Fibroblast of gingiva (primary cell): Measurements from ENCODE around the gene METTL26.

ENCODE experiments used
- DNase-seq: peaks from one replicate; pipeline ENCODE4 v3.0.0-alpha.2; 2011; ENCODE audit warnings: low read depth

The METTL26 gene

GRCh38 chr16:674968-675883, 39.1 kb upstream of the METTL26 start, which contains the start of gene RHBDL1:
Gene RHBDL1 (plus strand): TSS chr16:675671. CDS start chr16:675791, 120 bp downstream.
- DNase-seq, result peak; percentile 43

- DNase-seq, result no peak
These were observed 38.2 kb upstream of the METTL26 start for GRCh38 chr16:674214-674881.

DNA sequence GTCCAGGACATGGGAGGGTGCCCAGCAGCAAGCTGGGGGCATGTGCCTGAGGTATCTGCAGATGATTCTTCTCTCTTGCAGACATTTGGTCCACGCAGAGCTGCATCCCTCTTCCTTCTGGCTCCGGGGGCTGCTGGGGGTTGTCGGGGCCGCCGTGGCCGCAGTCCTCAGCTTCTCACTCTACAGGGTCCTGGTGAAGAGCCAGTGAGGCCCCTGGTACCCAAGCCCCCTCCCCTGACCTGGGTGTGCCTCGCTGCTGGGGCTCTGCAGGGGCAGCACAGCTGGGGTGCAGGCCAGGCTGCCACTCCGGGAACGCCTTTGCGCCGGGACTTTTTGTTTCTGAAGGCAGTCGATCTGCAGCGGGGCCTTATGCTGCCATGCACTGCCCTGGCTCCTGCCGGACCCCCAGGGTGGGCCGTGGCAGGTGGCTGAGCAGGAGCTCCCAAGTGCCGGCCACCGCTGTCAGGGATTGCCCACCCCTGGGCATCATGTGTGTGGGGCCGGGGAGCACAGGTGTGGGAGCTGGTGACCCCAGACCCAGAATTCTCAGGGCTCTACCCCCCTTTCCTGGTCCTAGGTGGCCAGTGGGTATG, 37.4 kb upstream of the METTL26 start:
- no peak for DNase-seq

- no peak for DNase-seq
These were observed 36.7 kb upstream of the METTL26 start for GRCh38 chr16:672851-673250.

DNA sequence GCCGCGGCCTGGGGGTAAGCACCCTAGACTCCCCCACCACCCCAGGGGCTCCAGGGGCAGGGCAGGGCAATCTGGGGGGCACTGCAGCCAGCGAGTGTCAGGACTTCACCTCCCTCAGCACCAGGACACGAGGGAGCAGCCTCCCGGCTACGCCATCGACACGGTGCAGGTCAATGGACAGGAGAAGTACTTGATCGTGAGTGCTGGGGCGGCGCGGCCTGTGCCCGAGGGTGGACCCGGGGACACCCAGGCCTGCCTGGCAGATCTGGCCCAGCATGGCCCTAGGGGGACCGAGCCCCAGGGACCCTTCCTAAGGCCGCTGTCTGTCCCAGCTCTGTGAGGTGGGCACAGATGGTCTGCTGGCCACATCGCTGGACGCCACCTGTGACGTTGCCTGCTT, 36.3 kb upstream of the METTL26 start:
- DNase-seq, result no peak

- no peak for DNase-seq
These were observed 35.4 kb upstream of the METTL26 start for GRCh38 chr16:671353-672131.

GRCh38 chr16:670485-671352, 34.6 kb upstream of the METTL26 start:
- DNase-seq, result no peak

DNA sequence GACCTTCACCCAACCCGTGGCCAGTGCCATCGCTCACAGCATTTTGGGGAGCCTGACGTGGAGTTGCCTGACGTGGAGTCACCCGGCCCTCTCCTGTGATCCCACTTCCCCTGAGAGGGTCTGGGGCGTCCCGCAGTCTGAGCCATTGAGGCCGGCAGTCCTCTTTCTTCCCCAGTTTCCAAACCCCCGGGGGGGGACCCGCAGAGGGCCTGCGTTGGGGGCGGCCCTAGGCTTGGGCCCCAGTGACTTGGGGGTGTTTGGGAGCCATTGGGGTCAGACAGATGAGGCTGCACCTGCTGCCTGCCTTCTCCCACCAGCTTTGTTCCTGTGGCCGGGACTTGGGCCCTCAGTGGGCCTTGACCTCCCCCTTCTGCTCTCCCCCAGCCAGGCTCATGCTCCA, 33.6 kb upstream of the METTL26 start:
- no peak for DNase-seq

DNA sequence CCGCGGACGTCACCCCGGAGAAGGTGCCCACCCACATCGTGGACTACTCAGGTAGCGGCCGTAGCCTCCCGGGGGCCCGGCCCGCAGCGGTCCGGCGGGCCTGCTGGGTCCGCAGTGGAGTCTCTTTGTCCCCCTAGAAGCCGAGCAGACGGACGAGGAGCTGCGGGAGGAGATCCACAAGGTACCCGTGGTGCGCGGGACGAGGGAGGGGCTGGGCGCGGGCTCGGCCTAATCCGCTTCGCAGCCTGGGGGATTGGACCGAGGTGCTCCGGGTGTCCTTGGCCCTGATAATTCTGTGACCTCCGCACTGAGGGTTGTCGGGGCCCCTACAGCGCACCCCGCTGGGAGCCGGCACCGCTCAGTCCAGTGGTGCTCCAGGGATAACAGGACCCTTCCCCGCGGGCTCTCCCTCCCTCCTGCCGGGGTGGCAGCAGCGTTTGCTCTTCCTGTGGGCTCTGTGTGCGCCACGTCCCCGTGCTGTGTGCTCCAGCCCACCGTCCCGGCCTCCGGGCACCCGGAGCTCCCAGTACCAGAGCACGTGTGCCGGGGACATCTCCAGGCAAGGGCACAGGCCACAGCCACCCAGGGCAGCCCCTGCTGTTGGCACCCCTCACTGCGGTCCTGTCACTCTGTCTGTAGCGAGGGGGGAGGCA, 32.5 kb upstream of the METTL26 start:
- no peak for DNase-seq

- peak; percentile 89 for DNase-seq
These were observed 31.8 kb upstream of the METTL26 start, which contains the start of gene RHOT2 for GRCh38 chr16:667780-668518. Gene RHOT2 (plus strand): TSS chr16:668132. CDS start chr16:668200, 68 bp downstream.

DNA sequence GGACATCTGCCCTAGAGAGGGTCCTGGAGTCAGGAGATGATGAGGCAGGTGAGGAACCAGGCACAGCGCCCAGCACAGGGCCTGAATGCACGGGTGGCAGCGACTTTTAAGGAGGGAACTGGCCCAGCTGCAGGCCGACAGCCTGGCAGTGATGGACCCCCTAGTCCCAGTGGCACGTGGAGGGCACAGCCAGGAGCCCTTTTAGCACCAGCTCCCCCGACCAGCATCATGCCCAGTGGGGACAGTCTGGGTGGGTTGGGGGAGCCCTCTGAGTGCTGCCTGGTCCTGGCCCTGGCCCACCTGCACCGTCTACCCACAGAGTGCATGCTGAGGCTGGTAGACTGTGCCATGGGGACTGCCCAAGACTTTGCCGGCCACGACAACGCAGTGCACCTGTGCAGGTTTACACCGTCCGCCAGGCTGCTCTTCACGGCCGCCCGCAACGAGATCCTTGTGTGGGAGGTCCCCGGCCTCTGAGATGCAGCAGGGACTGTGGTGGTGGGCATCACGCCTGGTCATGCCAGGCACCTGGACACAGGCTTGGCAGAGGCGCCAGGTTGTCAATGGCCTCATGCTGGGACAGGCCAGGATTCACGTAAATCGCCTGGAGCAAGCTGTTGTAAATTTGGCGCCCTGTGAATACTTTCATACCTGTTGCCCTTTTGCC, 31.1 kb upstream of the METTL26 start:
- no peak for DNase-seq

DNA sequence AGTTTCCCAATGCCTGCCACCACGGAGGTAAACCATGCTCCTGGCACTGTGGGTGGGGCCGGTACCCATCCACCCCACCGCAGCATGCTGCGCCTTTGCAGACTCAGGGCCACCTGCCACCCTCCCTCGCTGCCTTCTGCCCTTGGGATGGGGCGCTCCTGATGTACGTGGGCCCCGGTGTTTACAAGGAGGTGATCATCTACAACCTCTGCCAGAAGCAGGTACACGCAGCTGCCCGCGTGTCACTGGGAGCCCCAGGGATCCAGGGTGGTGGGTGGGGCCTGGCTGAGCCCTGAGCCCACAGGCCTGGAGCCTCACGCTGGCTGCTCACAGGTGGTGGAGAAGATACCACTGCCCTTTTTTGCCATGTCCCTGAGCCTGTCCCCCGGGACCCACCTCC, 30.5 kb upstream of the METTL26 start:
- no peak for DNase-seq

DNA sequence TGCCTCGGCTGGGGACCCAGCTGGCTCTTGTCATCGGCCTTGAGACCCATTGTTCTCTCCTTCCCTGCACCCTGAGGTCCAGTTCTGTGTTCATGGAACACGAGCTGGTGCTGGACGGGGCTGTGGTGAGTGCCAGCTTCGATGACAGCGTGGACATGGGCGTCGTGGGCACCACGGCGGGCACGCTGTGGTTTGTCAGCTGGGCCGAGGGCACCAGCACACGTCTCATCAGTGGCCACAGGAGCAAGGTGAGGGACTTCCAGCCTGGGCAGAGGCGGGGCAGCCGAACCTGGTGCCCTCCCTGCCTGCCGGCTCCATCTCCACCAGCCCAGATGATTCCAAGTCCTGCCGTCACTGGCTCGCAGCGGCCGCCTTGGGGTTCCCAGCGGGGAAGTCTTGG, 26.5 kb upstream of the METTL26 start:
- no peak for DNase-seq

DNA sequence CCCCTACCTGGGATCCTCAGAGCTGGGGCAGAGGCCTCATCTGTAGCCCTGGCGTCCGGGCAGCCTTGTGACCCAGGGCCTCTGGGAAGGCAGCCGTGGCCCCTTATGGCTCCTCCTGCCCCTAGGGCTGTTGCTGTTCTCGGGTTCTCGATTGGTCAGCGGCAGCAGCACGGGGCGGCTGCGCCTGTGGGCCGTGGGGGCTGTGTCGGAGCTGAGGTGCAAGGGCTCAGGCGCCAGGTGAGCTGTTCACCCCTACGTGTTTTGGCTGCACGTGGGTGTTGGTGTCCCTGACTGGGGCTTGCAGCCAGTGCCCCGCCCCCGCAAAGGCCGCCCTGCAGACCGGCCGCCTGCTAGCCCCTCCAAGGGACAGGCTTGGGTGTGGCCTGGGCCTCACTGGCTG, 26.0 kb upstream of the METTL26 start:
- DNase-seq, result no peak

DNA sequence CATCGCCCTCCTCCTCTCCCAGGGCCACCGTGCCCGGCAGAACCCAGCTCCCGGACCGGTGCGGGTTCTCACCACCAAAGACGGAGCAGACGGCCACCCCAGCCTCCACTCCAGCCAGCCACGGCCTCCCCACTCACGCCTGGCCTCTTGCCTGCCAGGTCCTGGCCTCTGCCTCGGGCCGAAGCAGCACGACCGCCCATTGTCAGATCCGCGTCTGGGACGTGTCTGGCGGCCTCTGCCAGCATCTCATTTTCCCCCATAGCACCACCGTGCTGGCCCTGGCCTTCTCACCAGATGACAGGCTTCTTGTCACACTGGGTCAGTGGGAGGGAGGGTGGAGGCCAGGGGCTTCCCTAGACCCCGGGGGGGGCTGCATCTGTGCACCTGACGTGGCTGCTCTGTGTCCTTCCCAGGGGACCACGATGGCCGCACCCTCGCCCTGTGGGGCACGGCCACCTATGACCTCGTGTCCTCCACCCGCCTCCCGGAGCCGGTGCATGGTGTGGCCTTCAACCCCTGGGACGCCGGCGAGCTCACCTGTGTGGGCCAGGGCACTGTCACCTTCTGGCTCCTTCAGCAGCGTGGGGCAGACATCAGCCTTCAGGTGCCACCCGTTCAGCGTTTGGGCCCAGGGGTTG, 25.2 kb upstream of the METTL26 start:
- DNase-seq, result no peak

- peak; percentile 82 for DNase-seq
These were observed 24.5 kb upstream of the METTL26 start for GRCh38 chr16:660459-661183.

- no peak for DNase-seq
These were observed 24.0 kb upstream of the METTL26 start for GRCh38 chr16:660132-660458.

DNA sequence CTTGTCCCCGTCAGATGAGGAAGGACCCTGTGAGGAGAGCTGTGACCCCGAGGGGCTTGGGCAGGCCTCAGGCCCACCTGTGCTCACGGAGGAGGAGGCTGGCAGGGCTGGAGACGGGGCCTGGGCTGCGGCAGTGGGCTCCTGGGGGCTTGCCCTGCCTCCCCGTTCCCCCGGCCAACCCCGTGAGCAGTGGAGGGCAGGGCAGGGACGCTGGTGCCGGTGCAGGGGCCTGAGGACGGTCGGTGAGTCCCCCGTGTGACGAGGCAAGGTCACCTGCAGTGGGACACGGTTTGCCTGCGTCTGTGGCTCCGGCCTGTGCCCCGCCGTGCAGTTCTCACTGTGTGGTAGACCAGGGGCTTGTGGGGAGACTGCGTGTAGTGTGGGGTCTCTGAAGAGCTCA, 23.5 kb upstream of the METTL26 start:
- DNase-seq, result no peak
